HG02884 (cell line): ENCODE results near the gene GLYATL2.

Source experiments
- ATAC-seq: cut with Tn5 transposase; IDR thresholded peaks from one replicate; pipeline ENCODE4 v1.9.1; 2021; ENCODE audit warnings: mild to moderate bottlenecking, moderate library complexity; ENCODE audit not compliant: unreplicated experiment

The GLYATL2 gene

DNA sequence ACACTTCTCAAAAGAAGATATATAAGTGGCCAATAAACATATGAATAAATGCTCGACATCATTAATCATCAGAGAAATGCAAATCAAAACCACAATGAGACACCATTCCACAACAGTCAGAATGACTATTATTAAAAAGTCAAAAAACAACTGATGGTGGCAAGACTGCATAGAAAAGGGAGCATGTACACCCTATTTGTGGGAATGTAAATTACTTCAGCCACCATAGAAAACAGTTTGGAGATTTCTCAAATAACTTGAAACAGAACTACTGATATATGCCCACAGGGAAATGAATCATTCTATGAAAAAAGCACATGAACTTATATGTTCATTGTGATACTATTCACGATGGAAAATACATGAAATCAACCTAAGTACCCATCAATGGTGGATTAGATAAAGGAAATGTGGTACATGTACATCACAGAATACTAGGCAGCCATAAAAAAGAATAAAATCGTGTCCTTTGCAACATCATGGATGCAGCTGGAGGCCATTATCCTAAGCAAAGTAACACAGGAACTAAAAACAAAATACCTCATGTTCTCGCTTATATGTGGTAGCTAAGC lies 42.4 kb downstream of the GLYATL2 start:
- no peak for ATAC-seq

DNA sequence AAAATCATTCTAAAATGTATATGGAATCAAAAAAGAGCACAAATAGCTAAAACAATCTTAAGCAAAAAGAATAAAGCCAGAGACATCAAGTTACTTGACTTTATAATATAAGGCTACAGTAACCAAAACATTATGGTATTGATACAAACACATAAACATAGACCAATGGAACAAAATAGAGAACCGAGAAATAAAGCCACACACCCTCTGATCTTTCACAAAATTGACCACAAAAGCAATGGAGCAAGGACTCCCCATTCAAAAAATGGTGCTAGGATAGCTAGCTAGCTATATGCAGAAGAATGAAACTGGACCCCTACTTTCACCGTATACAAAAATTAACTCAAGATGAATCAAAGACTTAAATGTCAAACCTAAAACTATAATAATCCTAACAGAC lies 43.2 kb downstream of the GLYATL2 start:
- no peak for ATAC-seq

DNA sequence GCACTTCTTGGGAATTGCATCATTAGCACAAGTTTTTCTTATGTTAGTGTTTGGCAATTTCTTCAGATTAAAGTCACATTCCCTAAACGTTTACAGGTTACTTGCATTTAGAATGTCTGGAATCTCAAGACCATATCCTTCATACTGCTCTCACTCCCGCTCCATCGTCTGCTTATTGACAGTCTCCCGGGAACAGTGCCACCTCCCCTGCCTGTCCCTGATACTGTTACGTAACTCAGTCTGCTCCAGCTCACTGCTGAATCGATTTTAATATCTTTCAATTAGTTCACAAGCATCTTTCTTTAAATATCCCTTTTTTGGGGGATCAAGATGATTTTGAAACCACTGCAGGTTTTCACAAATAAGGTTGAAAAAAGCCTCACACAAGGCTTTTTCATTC lies 48.2 kb downstream of the GLYATL2 start:
- no peak for ATAC-seq

DNA sequence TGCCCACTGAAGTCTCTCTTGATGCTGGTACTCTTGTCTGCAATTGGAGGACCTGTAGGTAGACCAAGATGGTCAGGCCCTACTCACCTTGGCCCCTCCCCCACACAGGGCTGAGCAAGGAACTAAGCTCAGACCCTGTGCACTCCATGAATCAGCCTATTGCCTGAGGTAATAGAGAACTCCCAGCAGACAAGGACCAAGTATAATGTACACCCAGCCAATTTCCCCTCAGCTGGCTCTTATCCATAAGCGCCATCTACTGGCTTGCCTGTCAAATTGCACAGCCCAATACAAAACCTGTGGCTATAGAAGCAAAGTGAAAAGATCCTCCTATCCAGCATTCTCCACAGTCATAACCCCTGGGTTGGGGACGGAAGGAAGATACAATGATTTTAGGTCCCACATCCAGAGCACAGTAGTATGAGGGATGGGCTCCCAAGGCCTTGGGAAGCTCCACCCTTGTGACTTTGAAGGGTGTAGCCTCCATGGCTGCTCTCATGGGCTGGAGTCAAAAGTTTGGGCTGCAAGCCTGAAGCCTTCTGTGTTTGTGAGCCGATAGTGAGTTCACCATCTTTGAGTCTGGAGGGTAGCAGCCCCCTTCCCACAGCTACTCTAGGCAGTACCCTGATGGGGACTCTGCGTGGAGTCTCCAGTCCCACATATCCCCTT lies 56.0 kb downstream of the GLYATL2 start:
- peak; percentile 94 for ATAC-seq

DNA sequence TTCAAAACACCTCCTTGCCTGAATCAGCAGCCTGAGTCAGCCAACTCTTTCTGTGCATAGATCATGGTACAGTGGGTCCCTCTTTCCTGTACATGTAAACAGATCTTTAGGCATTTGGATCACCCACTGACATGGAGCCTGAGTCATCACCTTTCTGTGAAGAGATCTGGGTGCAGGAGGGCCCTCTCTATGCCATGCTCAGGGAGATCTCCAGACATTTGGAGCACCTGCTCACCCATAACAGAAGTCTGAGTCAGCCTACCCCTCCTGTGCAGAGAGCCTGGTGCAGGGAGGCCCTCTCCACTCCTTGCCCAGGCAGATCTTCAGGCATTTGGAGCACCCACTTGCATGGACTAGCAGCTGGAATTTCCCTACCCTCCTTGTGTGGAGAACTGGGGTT lies 56.6 kb downstream of the GLYATL2 start:
- ATAC-seq = peak; percentile 9

DNA sequence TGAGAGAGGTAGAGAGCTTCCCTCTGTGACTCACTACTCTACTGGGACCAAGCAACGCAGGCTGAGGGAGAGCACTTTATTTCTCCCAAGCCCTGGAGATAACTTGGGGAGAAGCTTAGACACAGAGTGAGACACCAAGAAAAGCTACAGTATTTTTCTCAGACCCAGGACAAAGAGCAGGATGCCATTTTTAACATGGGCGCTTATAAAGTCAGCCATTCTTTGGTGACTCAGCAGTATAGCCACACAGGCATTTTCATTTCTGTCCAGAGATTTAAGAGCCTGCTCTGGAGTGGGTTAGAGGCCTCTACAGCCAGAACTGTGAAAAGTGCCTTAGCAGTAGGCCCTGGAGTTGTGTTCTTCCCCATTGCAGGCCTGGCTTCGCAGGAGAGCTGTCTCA lies 57.8 kb downstream of the GLYATL2 start:
- ATAC-seq = no peak

DNA sequence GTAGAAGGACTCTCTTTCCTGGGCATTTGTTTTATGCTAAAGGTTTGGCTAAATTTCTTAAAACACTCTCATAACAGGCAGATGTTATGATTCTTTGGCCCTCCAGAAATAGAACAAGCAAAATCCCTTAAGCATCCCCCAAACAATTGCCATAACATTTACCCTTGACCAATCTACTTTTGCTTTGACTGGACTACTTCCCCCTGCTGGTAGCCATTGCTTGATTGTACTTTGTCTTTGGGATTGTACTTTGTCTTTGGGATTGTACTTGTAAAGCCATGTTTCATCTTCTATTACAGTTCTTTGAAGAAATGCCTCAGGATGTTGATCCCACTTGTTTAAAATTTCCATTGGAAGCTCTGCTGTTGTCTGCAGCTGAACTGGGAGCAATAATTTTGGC lies 59.5 kb downstream of the GLYATL2 start:
- ATAC-seq = no peak
